ENCODE measurements around the gene SMOC2.

The SMOC2 gene

GRCh38 chr6:168574075-168574698 is 133.2 kb downstream of the SMOC2 start:
- no peak for DNase-seq (ENCODE audit: low spot score)

- no peak for DNase-seq (ENCODE audit: low spot score)
Observed at GRCh38 chr6:168574699-168575195, 133.8 kb downstream of the SMOC2 start.

GRCh38 chr6:168575346-168576098 is 134.5 kb downstream of the SMOC2 start:
- no peak for DNase-seq (ENCODE audit: low spot score)

GRCh38 chr6:168576388-168576787 is 135.4 kb downstream of the SMOC2 start:
- DNase-seq (ENCODE audit: low spot score) = no peak

GRCh38 chr6:168577496-168577895 is 136.5 kb downstream of the SMOC2 start:
- DNase-seq (ENCODE audit: low spot score) = no peak

- no peak for DNase-seq (ENCODE audit: low spot score)
Observed at GRCh38 chr6:168578036-168578435, 137.1 kb downstream of the SMOC2 start.

- DNase-seq (ENCODE audit: low spot score) = no peak
Observed at GRCh38 chr6:168581236-168581635, 140.3 kb downstream of the SMOC2 start.

- DNase-seq (ENCODE audit: low spot score) = no peak
Observed at GRCh38 chr6:168581706-168582105, 140.7 kb downstream of the SMOC2 start.

- no peak for DNase-seq (ENCODE audit: low spot score)
Observed at GRCh38 chr6:168582571-168582981, 141.6 kb downstream of the SMOC2 start.

- DNase-seq (ENCODE audit: low spot score) = no peak
Observed at GRCh38 chr6:168583126-168583525, 142.1 kb downstream of the SMOC2 start.

GRCh38 chr6:168583821-168584220 is 142.8 kb downstream of the SMOC2 start:
- no peak for DNase-seq (ENCODE audit: low spot score)

GRCh38 chr6:168584249-168584648 is 143.3 kb downstream of the SMOC2 start:
- DNase-seq (ENCODE audit: low spot score) = no peak

- no peak for DNase-seq (ENCODE audit: low spot score)
Observed at GRCh38 chr6:168584671-168585070, 143.7 kb downstream of the SMOC2 start.

GRCh38 chr6:168585441-168585840 is 144.5 kb downstream of the SMOC2 start:
- no peak for DNase-seq (ENCODE audit: low spot score)

- no peak for DNase-seq (ENCODE audit: low spot score)
Observed at GRCh38 chr6:168589275-168589674, 148.3 kb downstream of the SMOC2 start.

- DNase-seq (ENCODE audit: low spot score) = no peak
Observed at GRCh38 chr6:168590406-168590805, 149.4 kb downstream of the SMOC2 start.

- DNase-seq (ENCODE audit: low spot score) = no peak
Observed at GRCh38 chr6:168596344-168596743, 155.4 kb downstream of the SMOC2 start.

GRCh38 chr6:168597471-168597875 is 156.5 kb downstream of the SMOC2 start:
- DNase-seq (ENCODE audit: low spot score) = no peak

- no peak for DNase-seq (ENCODE audit: low spot score)
Observed at GRCh38 chr6:168598251-168599117, 157.5 kb downstream of the SMOC2 start.

GRCh38 chr6:168599118-168599494 is 158.1 kb downstream of the SMOC2 start:
- DNase-seq (ENCODE audit: low spot score) = no peak

- no peak for DNase-seq (ENCODE audit: low spot score)
Observed at GRCh38 chr6:168599769-168600330, 158.9 kb downstream of the SMOC2 start.

- DNase-seq (ENCODE audit: low spot score) = no peak
Observed at GRCh38 chr6:168600381-168600780, 159.4 kb downstream of the SMOC2 start.
